SJSA1 (cell line): Measurements from ENCODE around the gene PLA2G3. TPM values are rescaled to one million over a fixed set of nuclear protein-coding genes. Genes with fewer than 3 reads are reported as not detected.

ENCODE experiments used
- DNase-seq, 2 experiments: peaks; one replicate each; pipeline ENCODE4 v3.0.0-alpha.2; 2015 to 2020; ENCODE audit warnings: low spot score in 2 of 2, low read depth in 1 of 2
- H3K27ac ChIP-seq: fragments of 250-450 bp; sonication (Bioruptor Pico); 2 replicates; pipeline ENCODE4 v1.5.1; 2020; ENCODE audit warnings: mild to moderate bottlenecking, moderate library complexity
- H3K27me3 ChIP-seq: fragments of 250-450 bp; sonication (Bioruptor Pico); replicated peaks from 2 replicates; pipeline ENCODE4 v1.5.1; 2020; ENCODE audit warnings: mild to moderate bottlenecking, moderate library complexity
- H3K36me3 ChIP-seq: fragments of 250-450 bp; sonication (Bioruptor Pico); 2 replicates; pipeline ENCODE4 v1.5.1; 2020; ENCODE audit warnings: mild to moderate bottlenecking
- H3K4me1 ChIP-seq: fragments of 250-450 bp; sonication (Bioruptor Pico); replicated peaks from 2 replicates; pipeline ENCODE4 v1.6.1; 2021; ENCODE audit warnings: mild to moderate bottlenecking
- H3K4me3 ChIP-seq: fragments of 250-450 bp; sonication (Bioruptor Pico); 2 replicates; pipeline ENCODE4 v1.5.1; 2020; ENCODE audit warnings: mild to moderate bottlenecking
- H3K9me3 ChIP-seq: fragments of 250-450 bp; sonication (Bioruptor Pico); replicated peaks from 2 replicates; pipeline ENCODE4 v1.5.1; 2020; ENCODE audit warnings: mild to moderate bottlenecking
- total RNA-seq: library from RNA; depleted of rRNA; stranded (reverse); fragments of >200 nt; shearing (Covaris generic); gene quantifications from 2 replicates; pipeline ENCODE4 v1.2.3, GENCODE V29; 2014

Gene PLA2G3
- total RNA-seq, 1 experiment from 2014 or later, result not detected

GRCh38 chr22:31160328-31160978 is 20.1 kb upstream of the PLA2G3 start:
- Histone ChIP-seq H3K36me3 (peaks cover 38% of the 10 kb centered on the region), H3K9me3 (no peaks in the 10 kb centered on the region), H3K27me3 (no peaks in the 10 kb centered on the region), H3K27ac (peak overlapping the region; percentile 22; the same call in 1 of the 2 replicates), H3K4me3 (peak overlapping the region; percentile 65), H3K4me1 (peaks cover 22% of the 10 kb centered on the region)
- peak in 1 of 2 experiments; percentile 47 for DNase-seq

GRCh38 chr22:31155422-31155821 is 15.1 kb upstream of the PLA2G3 start:
- H3K4me1 ChIP-seq, result peaks cover 12% of the 10 kb centered on the region
- peak overlapping the region; percentile 60 for H3K27ac ChIP-seq
- peaks cover 2% of the 10 kb centered on the region; the same call in 1 of the 2 replicates for H3K36me3 ChIP-seq
- peak in 1 of 2 experiments; percentile 38 for DNase-seq
- H3K27me3 ChIP-seq, result no peaks in the 10 kb centered on the region
- H3K4me3 ChIP-seq, result no peak overlapping the region
- H3K9me3 ChIP-seq, result no peaks in the 10 kb centered on the region

DNA sequence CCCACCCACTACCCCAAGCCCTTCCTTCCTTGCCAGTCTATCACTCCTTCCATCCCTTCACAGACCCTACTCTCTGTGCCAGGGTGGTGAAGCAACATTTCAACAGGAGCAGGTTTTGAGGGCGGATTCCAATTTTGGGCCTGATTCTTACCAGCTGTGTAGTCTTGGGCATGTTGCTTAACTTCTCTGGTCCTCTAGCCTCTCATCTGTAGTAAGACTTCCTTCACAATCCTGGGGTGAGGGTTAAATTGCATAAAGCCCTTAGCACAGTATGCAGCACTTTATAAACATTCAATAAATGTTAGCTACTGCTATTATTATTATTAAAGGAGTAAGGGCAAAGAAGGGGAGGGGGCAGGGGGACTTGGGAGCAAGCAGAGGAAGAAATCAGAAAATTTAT is 14.7 kb upstream of the PLA2G3 start:
- DNase-seq, result no peak
- Histone ChIP-seq H3K4me1 (peaks cover 12% of the 10 kb centered on the region), H3K9me3 (no peaks in the 10 kb centered on the region), H3K27me3 (no peaks in the 10 kb centered on the region), H3K36me3 (no peaks in the 10 kb centered on the region), H3K4me3 (no peak overlapping the region), H3K27ac (peak overlapping the region; percentile 60)

GRCh38 chr22:31153357-31153756 is 13.0 kb upstream of the PLA2G3 start:
- Histone ChIP-seq H3K36me3 (no peaks in the 10 kb centered on the region), H3K9me3 (no peaks in the 10 kb centered on the region), H3K4me1 (peaks cover 12% of the 10 kb centered on the region), H3K27ac (no peak overlapping the region), H3K4me3 (no peak overlapping the region), H3K27me3 (no peaks in the 10 kb centered on the region)
- no peak for DNase-seq

DNA sequence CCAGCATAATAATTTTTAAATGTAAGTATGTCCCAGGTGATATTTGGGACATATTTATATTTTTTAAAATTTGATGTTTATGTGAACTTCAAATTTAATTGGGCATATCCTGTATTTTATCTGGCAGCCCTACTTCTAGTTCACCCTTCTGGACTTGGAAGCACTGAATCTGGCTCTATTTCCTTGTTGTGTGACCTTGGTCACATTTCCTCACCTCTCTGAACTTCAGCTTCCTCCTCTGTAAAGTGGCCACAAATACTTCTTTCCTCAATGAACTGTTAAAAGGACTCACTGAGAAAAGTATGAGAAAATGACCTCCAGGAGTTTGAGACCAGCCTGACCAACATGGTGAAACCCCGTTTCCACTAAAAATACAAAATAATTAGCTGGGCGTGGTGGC is 11.6 kb upstream of the PLA2G3 start:
- Histone ChIP-seq H3K4me1 (peaks cover 12% of the 10 kb centered on the region), H3K27ac (no peak overlapping the region), H3K4me3 (no peak overlapping the region), H3K27me3 (no peaks in the 10 kb centered on the region), H3K36me3 (no peaks in the 10 kb centered on the region), H3K9me3 (peaks cover 3% of the 10 kb centered on the region)
- no peak for DNase-seq

DNA sequence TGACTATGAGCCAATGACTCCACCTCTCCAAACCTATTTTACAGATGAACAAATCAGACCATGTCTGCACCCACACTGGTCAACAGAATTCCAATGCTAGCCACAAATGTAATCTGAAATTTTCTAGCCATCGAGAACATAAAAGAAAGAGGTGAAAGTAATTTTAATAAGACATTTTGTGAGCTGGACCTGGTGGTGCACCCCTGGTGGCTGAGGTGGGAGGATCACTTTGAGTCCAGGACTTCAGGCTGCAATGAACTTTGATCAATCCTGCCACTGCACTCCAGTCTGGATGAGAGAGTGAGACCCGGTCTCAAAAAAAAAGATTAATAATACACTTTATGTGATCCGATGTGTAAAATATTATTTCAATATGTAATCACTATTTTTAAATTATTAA is 10.3 kb upstream of the PLA2G3 start:
- no peaks in the 10 kb centered on the region for H3K36me3 ChIP-seq
- peaks cover 7% of the 10 kb centered on the region for H3K4me1 ChIP-seq
- no peak overlapping the region for H3K27ac ChIP-seq
- no peaks in the 10 kb centered on the region for H3K27me3 ChIP-seq
- peaks cover 3% of the 10 kb centered on the region for H3K9me3 ChIP-seq
- H3K4me3 ChIP-seq, result no peak overlapping the region
- no peak for DNase-seq

DNA sequence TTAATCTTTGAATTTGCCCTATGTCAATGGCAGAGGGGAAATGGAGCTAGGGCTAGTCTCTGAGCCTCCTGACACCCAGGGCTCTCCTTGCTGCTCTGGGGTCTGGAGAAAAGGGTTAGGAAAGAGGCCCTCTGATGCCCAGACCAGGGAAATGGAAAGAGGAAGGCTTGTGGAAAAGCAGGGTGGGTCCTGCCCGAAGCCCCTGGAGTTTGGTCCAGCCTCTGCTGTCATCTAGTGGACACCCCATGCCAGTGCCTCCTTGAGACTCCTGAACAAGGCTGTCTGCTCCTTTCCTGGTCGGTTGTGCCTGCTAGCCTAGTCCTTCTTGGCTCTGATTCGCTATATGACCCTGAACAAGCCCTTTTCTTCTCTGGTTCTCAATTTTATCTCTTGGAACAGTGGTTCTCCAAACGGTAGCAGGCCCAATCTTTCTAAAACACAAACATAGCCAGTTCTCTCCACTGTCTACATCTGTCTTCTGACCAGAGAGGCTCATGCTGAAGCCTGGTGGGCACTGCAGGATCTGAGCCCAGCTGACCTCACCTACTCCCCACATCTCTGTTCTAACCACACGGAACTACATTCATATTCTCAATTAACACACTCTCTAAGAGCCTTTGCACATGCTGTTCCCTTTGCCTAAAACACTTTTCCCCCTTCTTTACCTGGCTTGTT is 8.8 kb upstream of the PLA2G3 start:
- no peaks in the 10 kb centered on the region for H3K4me1 ChIP-seq
- H3K36me3 ChIP-seq, result no peaks in the 10 kb centered on the region
- H3K27me3 ChIP-seq, result no peaks in the 10 kb centered on the region
- no peak overlapping the region for H3K27ac ChIP-seq
- H3K9me3 ChIP-seq, result peaks cover 7% of the 10 kb centered on the region
- DNase-seq, result peak; percentile 47 to 72
- no peak overlapping the region for H3K4me3 ChIP-seq

DNA sequence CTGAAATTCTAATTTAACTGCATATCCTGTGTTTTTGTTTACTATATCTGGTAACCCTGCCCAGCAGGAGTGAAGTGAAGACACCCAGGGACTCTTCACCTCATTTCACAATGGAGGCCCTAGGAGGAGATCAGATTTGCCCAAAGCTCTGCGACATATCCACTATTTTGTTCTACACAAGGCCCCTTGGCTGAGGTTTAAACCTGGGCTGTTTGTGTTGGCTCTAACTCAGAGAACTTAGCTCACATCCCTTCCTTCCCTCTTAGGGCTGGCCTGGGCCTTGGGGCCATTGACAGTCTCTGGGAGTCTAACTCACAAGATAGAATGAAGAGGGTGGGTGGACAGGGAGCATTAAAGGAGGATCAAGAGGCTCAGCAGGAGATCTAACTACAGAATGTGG is 8.2 kb upstream of the PLA2G3 start:
- Histone ChIP-seq H3K4me3 (no peak overlapping the region), H3K27me3 (no peaks in the 10 kb centered on the region), H3K4me1 (no peaks in the 10 kb centered on the region), H3K9me3 (peaks cover 7% of the 10 kb centered on the region), H3K36me3 (no peaks in the 10 kb centered on the region), H3K27ac (no peak overlapping the region)
- no peak for DNase-seq

GRCh38 chr22:31144223-31144622 is 3.9 kb upstream of the PLA2G3 start:
- Histone ChIP-seq H3K4me3 (no peak overlapping the region), H3K9me3 (peaks cover 7% of the 10 kb centered on the region), H3K27me3 (no peaks in the 10 kb centered on the region), H3K27ac (no peak overlapping the region), H3K36me3 (no peaks in the 10 kb centered on the region), H3K4me1 (no peaks in the 10 kb centered on the region)
- no peak for DNase-seq

GRCh38 chr22:31143537-31143936 is 3.2 kb upstream of the PLA2G3 start:
- no peaks in the 10 kb centered on the region for H3K27me3 ChIP-seq
- no peak for DNase-seq
- no peak overlapping the region for H3K27ac ChIP-seq
- H3K36me3 ChIP-seq, result no peaks in the 10 kb centered on the region
- H3K9me3 ChIP-seq, result peaks cover 7% of the 10 kb centered on the region
- no peak overlapping the region for H3K4me3 ChIP-seq
- no peaks in the 10 kb centered on the region for H3K4me1 ChIP-seq

DNA sequence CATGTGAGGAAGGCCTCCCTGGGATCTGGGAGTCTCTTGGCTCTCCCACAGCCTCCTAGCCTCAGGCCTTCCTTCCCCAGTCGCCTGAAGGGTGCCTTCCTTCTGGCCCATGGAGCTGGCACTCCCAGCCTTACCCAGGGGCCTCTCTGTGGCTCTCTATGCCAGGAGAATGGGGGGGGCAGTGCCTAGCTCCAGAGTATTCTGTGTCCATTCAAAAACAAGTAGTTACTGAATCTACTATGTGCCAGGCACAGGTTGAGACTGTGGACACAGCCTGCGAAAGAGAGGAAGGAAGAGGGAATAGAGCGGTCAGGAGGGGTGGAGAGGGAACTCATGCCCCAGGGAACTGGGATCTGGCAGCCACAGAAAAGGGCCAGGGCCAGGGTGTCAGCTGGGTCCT is 2.7 kb upstream of the PLA2G3 start:
- no peaks in the 10 kb centered on the region for H3K4me1 ChIP-seq
- no peaks in the 10 kb centered on the region for H3K36me3 ChIP-seq
- peaks cover 7% of the 10 kb centered on the region for H3K9me3 ChIP-seq
- no peak overlapping the region for H3K4me3 ChIP-seq
- no peak for DNase-seq
- H3K27ac ChIP-seq, result no peak overlapping the region
- H3K27me3 ChIP-seq, result no peaks in the 10 kb centered on the region

DNA sequence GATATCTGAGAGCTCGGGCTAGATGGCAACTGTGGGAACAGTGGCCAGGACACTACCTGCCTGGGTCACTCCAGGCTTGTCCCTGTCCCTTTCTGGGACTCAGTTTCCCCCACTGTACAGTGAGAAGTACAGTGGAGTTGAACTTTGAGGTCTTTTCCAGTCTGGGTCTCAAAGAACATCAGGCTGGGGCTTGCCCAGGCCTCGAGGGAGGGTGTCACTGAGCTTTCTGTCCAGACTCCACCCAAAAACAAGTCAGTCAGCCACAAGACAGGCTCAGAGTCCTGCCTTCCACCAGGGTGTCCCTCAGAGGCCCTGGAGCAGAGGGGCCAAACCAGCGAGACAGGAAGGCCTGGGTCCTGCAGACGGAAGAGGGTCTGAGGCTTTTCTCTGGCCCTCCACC is 2.0 kb upstream of the PLA2G3 start:
- H3K27ac ChIP-seq, result no peak overlapping the region
- no peak for DNase-seq

DNA sequence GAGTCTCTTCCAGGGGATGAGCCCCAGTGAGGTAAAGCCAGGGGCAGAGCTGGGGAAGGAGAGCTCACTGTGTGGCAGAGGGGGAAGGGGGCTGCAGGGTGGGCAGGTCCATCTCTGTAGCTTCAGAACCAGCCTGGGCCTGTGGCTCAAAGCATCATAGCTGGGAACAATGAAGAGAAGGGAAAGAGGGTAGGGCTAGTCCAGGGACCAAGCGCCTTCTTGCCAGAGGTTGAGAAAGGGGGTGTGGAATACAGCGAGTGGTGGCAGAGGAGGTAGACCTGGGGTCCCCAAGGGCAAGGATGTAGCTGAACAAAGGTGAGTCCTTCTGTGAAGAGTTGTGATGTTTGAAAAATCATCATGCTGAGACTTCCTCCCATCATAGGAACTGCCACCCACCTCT is 1.2 kb upstream of the PLA2G3 start:
- no peaks in the 10 kb centered on the region for H3K4me1 ChIP-seq
- no peak overlapping the region for H3K4me3 ChIP-seq
- H3K9me3 ChIP-seq, result 0 out of 2 replicates have a peak, but pooled peaks cover 4% of the 10 kb centered on the region
- H3K27me3 ChIP-seq, result no peaks in the 10 kb centered on the region
- H3K27ac ChIP-seq, result no peak overlapping the region
- no peaks in the 10 kb centered on the region for H3K36me3 ChIP-seq
- DNase-seq, result no peak

More for the DNA sequence above, 2.0 kb upstream of the PLA2G3 start:
- Histone ChIP-seq H3K9me3 (peaks cover 7% of the 10 kb centered on the region), H3K4me1 (no peaks in the 10 kb centered on the region), H3K36me3 (no peaks in the 10 kb centered on the region), H3K4me3 (no peak overlapping the region), H3K27me3 (no peaks in the 10 kb centered on the region)

- DNase-seq, result no peak
- 0 out of 2 replicates have a peak, but pooled peaks cover 4% of the 10 kb centered on the region for H3K9me3 ChIP-seq
- H3K27me3 ChIP-seq, result no peaks in the 10 kb centered on the region
- no peak overlapping the region for H3K4me3 ChIP-seq
- no peak overlapping the region for H3K27ac ChIP-seq
- no peaks in the 10 kb centered on the region for H3K4me1 ChIP-seq
- H3K36me3 ChIP-seq, result no peaks in the 10 kb centered on the region
Observed at GRCh38 chr22:31140746-31141145, 438 bp upstream of the PLA2G3 start.
